Endothelial cell of umbilical vein (primary cell): ENCODE measurements around the gene BOLA2B.

ENCODE experiments used
- EZH2 ChIP-seq: IDR thresholded peaks from 2 replicates; pipeline ENCODE4 v1.6.1; 2012; ENCODE audit warnings: borderline replicate concordance, low read depth, mild to moderate bottlenecking, moderate library complexity, low read length, inconsistent platforms; ENCODE audit not compliant: severe bottlenecking
- FOS ChIP-seq: IDR thresholded peaks from 2 replicates; pipeline ENCODE4 v1.6.1; 2011; ENCODE audit warnings: mild to moderate bottlenecking, low read length, moderate library complexity, borderline replicate concordance; ENCODE audit not compliant: insufficient read depth
- GATA2 ChIP-seq: IDR thresholded peaks from 2 replicates; pipeline ENCODE4 v1.7.0; 2011; ENCODE audit warnings: low read depth, mild to moderate bottlenecking, moderate library complexity, mixed read lengths, low read length; ENCODE audit not compliant: insufficient read length, insufficient read depth
- MYC ChIP-seq: IDR thresholded peaks from one replicate; pipeline ENCODE4 v1.6.1; 2011; ENCODE audit warnings: mild to moderate bottlenecking, low read depth, low read length
- POLR2A ChIP-seq: IDR thresholded peaks from 2 replicates; pipeline ENCODE4 v1.6.1; 2012; ENCODE audit warnings: low read depth, mild to moderate bottlenecking, control low read depth, low read length
- POLR2AphosphoS5 ChIP-seq: IDR thresholded peaks from 2 replicates; pipeline ENCODE4 v1.6.1; 2012; ENCODE audit warnings: low read depth, mild to moderate bottlenecking, control low read depth, low read length, moderate library complexity; ENCODE audit not compliant: insufficient read depth
- TF ChIP-seq, protein P1 (sequence below), 2 donors: IDR thresholded peaks; 1 replicate in 1 of 2; 2 replicates in 1 of 2; pipeline ENCODE4 v1.5.1; 2011; ENCODE audit warnings: low read length in 2 of 2, mild to moderate bottlenecking in 2 of 2, moderate library complexity in 2 of 2, control low read depth in 1 of 2, inconsistent platforms in 1 of 2, low read depth in 1 of 2; ENCODE audit not compliant: insufficient read depth in 1 of 2; ENCODE audit errors: extremely low read depth in 1 of 2
- TF ChIP-seq, protein P2 (sequence below): IDR thresholded peaks from 2 replicates; pipeline ENCODE4 v1.6.1; 2011; ENCODE audit not compliant: insufficient read depth, insufficient read length

DNA sequence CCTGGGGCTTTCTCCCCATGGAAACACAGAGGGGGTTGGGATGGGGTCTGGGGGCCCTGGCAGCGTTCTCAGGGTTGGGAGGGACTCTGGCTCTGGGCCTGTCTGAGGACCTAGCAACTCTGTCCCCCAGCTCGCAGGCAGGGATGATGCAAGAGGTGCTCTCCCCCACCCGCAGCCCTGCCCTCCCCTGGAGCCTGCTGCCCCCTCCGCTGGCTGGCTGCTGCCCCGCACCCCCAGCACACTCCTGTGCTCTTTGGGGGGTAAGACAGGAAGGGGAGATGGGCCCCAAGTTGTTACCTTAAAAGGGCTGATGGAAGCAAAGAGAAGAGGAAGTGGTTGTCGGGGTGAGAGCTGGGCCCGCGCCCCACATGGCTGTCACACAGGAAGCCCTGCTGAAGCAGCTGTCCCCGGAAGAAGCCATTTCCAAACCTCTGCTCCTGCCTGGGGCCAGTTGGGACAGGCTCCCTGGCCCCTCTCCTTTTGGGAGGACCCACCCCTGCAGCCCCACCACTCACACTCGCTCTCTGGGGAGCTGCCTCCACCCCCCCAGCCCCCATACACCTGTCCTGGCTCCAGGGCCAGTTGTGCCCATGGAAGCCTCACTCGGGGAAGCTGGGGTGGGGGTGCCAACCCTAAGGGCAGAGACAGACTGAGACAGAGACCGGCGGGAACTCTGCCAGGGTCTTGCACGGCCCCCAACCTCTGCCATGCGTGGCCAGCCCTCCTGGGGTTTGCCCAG lies 7.6 kb downstream of the BOLA2B start:
- TF ChIP-seq, protein P1, sequence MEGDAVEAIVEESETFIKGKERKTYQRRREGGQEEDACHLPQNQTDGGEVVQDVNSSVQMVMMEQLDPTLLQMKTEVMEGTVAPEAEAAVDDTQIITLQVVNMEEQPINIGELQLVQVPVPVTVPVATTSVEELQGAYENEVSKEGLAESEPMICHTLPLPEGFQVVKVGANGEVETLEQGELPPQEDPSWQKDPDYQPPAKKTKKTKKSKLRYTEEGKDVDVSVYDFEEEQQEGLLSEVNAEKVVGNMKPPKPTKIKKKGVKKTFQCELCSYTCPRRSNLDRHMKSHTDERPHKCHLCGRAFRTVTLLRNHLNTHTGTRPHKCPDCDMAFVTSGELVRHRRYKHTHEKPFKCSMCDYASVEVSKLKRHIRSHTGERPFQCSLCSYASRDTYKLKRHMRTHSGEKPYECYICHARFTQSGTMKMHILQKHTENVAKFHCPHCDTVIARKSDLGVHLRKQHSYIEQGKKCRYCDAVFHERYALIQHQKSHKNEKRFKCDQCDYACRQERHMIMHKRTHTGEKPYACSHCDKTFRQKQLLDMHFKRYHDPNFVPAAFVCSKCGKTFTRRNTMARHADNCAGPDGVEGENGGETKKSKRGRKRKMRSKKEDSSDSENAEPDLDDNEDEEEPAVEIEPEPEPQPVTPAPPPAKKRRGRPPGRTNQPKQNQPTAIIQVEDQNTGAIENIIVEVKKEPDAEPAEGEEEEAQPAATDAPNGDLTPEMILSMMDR (IDR thresholded peaks at IDR 0.05; ENCODE audit: extremely low read depth in 1 of 2, insufficient read depth in 1 of 2, low read depth in 1 of 2, low read length in 2 of 2) = no peak
- TF ChIP-seq EZH2 (no peak), POLR2AphosphoS5 (no peak), MYC (no peak), POLR2A (no peak), FOS (no peak), GATA2 (no peak)
- TF ChIP-seq, protein P2, sequence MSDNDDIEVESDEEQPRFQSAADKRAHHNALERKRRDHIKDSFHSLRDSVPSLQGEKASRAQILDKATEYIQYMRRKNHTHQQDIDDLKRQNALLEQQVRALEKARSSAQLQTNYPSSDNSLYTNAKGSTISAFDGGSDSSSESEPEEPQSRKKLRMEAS = no peak
